ENCODE data around the gene PIEZO2. TPM values are rescaled to one million over a fixed set of nuclear protein-coding genes. Genes with fewer than 3 reads are reported as not detected.

Gene PIEZO2
- total RNA-seq, 1 experiment from 2014 or later: 10.7 TPM

DNA sequence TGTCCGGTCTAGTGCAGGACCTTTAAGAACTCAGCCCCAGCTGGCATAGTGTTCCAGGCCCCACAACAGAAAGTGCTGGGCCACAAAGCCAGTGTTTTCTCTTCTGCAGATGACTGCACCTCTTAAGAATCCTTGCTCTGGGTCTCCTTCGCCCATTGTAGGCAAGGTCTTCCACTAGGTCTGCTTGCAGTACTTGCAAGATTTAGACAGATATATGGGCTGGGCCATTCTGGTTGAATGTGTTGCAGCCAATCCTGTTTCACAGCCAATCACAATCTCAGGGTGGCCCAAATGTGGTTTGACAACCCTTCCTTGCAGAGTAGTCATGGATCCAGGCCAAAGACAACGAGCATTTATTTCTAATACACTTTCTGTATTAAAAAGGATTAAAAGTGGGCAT is 13.1 kb upstream of the PIEZO2 start:
- no peak for ATAC-seq
- TF ChIP-seq ZNF232 (CRISPR knock-in tag; IDR thresholded peaks at IDR 0.05): no peak
- no peak for TF ChIP-seq TEAD1 (CRISPR knock-in tag; IDR thresholded peaks at IDR 0.05)
- TF ChIP-seq, protein P1, sequence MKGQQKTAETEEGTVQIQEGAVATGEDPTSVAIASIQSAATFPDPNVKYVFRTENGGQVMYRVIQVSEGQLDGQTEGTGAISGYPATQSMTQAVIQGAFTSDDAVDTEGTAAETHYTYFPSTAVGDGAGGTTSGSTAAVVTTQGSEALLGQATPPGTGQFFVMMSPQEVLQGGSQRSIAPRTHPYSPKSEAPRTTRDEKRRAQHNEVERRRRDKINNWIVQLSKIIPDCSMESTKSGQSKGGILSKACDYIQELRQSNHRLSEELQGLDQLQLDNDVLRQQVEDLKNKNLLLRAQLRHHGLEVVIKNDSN (CRISPR knock-in tag; IDR thresholded peaks at IDR 0.05): no peak
- TF ChIP-seq, protein P2, sequence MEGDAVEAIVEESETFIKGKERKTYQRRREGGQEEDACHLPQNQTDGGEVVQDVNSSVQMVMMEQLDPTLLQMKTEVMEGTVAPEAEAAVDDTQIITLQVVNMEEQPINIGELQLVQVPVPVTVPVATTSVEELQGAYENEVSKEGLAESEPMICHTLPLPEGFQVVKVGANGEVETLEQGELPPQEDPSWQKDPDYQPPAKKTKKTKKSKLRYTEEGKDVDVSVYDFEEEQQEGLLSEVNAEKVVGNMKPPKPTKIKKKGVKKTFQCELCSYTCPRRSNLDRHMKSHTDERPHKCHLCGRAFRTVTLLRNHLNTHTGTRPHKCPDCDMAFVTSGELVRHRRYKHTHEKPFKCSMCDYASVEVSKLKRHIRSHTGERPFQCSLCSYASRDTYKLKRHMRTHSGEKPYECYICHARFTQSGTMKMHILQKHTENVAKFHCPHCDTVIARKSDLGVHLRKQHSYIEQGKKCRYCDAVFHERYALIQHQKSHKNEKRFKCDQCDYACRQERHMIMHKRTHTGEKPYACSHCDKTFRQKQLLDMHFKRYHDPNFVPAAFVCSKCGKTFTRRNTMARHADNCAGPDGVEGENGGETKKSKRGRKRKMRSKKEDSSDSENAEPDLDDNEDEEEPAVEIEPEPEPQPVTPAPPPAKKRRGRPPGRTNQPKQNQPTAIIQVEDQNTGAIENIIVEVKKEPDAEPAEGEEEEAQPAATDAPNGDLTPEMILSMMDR (IDR thresholded peaks at IDR 0.05): no peak

DNA sequence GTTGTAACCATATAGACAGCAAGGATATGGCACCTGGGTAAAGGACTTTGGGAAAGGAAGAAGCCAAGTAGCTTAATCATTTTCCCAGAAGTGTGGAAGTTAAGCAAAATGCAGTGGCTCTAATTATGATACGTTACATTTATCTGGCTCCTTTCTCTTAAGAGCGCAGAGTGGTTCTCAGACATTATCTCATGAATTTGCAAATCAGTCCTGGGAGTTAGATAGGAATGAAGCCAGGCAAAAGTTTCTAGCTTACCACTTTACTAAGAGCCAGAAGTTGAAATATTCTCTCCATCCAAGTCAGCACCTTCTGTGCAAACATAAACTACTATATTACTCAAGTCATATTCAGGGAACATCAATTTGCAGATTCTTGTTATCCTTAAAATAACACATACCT is 10.9 kb upstream of the PIEZO2 start:
- peaks cover 14% of the 10 kb centered on the region for H3K4me1 Mint-ChIP-seq
- H3K4me3 Mint-ChIP-seq: no peak overlapping the region
- no peak for ATAC-seq
- DNase-seq (ENCODE audit: low spot score): no peak
- no peak overlapping the region for H3K27ac Mint-ChIP-seq
- H3K9me3 Mint-ChIP-seq: no peaks in the 10 kb centered on the region
- no peaks in the 10 kb centered on the region for H3K36me3 Mint-ChIP-seq
- POLR2A ChIA-PET: no interaction called here
- TF ChIP-seq, protein P3, sequence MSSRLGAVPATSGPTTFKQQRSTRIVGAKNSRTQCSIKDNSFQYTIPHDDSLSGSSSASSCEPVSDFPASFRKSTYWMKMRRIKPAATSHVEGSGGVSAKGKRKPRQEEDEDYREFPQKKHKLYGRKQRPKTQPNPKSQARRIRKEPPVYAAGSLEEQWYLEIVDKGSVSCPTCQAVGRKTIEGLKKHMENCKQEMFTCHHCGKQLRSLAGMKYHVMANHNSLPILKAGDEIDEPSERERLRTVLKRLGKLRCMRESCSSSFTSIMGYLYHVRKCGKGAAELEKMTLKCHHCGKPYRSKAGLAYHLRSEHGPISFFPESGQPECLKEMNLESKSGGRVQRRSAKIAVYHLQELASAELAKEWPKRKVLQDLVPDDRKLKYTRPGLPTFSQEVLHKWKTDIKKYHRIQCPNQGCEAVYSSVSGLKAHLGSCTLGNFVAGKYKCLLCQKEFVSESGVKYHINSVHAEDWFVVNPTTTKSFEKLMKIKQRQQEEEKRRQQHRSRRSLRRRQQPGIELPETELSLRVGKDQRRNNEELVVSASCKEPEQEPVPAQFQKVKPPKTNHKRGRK (CRISPR knock-in tag; IDR thresholded peaks at IDR 0.05; ENCODE audit: borderline replicate concordance): no peak
- no peak for TF ChIP-seq SMAD4 (CRISPR knock-in tag; IDR thresholded peaks at IDR 0.05)
- TF ChIP-seq, protein P4, sequence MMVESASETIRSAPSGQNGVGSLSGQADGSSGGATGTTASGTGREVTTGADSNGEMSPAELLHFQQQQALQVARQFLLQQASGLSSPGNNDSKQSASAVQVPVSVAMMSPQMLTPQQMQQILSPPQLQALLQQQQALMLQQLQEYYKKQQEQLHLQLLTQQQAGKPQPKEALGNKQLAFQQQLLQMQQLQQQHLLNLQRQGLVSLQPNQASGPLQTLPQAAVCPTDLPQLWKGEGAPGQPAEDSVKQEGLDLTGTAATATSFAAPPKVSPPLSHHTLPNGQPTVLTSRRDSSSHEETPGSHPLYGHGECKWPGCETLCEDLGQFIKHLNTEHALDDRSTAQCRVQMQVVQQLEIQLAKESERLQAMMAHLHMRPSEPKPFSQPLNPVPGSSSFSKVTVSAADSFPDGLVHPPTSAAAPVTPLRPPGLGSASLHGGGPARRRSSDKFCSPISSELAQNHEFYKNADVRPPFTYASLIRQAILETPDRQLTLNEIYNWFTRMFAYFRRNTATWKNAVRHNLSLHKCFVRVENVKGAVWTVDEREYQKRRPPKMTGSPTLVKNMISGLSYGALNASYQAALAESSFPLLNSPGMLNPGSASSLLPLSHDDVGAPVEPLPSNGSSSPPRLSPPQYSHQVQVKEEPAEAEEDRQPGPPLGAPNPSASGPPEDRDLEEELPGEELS (CRISPR knock-in tag; IDR thresholded peaks at IDR 0.05): no peak
- TF ChIP-seq, protein P5, sequence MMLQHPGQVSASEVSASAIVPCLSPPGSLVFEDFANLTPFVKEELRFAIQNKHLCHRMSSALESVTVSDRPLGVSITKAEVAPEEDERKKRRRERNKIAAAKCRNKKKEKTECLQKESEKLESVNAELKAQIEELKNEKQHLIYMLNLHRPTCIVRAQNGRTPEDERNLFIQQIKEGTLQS (CRISPR knock-in tag; conservative IDR thresholded peaks at IDR 0.05): no peak
- no peak for TF ChIP-seq CREM (CRISPR knock-in tag; IDR thresholded peaks at IDR 0.05)
- TF ChIP-seq MXD4 (CRISPR knock-in tag; IDR thresholded peaks at IDR 0.05; ENCODE audit: borderline replicate concordance): no peak
- TF ChIP-seq, protein P1 (CRISPR knock-in tag; IDR thresholded peaks at IDR 0.05): no peak
- TF ChIP-seq, protein P6, sequence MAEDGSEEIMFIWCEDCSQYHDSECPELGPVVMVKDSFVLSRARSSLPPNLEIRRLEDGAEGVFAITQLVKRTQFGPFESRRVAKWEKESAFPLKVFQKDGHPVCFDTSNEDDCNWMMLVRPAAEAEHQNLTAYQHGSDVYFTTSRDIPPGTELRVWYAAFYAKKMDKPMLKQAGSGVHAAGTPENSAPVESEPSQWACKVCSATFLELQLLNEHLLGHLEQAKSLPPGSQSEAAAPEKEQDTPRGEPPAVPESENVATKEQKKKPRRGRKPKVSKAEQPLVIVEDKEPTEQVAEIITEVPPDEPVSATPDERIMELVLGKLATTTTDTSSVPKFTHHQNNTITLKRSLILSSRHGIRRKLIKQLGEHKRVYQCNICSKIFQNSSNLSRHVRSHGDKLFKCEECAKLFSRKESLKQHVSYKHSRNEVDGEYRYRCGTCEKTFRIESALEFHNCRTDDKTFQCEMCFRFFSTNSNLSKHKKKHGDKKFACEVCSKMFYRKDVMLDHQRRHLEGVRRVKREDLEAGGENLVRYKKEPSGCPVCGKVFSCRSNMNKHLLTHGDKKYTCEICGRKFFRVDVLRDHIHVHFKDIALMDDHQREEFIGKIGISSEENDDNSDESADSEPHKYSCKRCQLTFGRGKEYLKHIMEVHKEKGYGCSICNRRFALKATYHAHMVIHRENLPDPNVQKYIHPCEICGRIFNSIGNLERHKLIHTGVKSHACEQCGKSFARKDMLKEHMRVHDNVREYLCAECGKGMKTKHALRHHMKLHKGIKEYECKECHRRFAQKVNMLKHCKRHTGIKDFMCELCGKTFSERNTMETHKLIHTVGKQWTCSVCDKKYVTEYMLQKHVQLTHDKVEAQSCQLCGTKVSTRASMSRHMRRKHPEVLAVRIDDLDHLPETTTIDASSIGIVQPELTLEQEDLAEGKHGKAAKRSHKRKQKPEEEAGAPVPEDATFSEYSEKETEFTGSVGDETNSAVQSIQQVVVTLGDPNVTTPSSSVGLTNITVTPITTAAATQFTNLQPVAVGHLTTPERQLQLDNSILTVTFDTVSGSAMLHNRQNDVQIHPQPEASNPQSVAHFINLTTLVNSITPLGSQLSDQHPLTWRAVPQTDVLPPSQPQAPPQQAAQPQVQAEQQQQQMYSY (CRISPR knock-in tag; IDR thresholded peaks at IDR 0.05): no peak
- TF ChIP-seq, protein P7, sequence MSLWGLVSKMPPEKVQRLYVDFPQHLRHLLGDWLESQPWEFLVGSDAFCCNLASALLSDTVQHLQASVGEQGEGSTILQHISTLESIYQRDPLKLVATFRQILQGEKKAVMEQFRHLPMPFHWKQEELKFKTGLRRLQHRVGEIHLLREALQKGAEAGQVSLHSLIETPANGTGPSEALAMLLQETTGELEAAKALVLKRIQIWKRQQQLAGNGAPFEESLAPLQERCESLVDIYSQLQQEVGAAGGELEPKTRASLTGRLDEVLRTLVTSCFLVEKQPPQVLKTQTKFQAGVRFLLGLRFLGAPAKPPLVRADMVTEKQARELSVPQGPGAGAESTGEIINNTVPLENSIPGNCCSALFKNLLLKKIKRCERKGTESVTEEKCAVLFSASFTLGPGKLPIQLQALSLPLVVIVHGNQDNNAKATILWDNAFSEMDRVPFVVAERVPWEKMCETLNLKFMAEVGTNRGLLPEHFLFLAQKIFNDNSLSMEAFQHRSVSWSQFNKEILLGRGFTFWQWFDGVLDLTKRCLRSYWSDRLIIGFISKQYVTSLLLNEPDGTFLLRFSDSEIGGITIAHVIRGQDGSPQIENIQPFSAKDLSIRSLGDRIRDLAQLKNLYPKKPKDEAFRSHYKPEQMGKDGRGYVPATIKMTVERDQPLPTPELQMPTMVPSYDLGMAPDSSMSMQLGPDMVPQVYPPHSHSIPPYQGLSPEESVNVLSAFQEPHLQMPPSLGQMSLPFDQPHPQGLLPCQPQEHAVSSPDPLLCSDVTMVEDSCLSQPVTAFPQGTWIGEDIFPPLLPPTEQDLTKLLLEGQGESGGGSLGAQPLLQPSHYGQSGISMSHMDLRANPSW (CRISPR knock-in tag; conservative IDR thresholded peaks at IDR 0.05; ENCODE audit: low read depth): no peak
- no peak for TF ChIP-seq CBFB (CRISPR knock-in tag; IDR thresholded peaks at IDR 0.05; ENCODE audit: low read depth)
- no peak for TF ChIP-seq ZNF396 (CRISPR knock-in tag; IDR thresholded peaks at IDR 0.05; ENCODE audit: borderline replicate concordance)
- no peak for TF ChIP-seq TCF7 (CRISPR knock-in tag; IDR thresholded peaks at IDR 0.05; ENCODE audit: low read depth)
- no peak for TF ChIP-seq SP1 (CRISPR knock-in tag; conservative IDR thresholded peaks at IDR 0.05)
- TF ChIP-seq SOX15 (CRISPR knock-in tag; IDR thresholded peaks at IDR 0.05): no peak
- H3K27me3 Mint-ChIP-seq (ENCODE audit: low read depth): peaks cover 46% of the 10 kb centered on the region
- CTCF ChIA-PET: no interaction called here

More for the DNA sequence above, 13.1 kb upstream of the PIEZO2 start:
- ChIA-PET CTCF (interaction anchor here (0.5 to 1.7 kb wide), 7 partner anchors 9 to 1081 kb away, joined by 3 to 12 read pairs (median 6); no protein-coding TSS in a partner anchor), POLR2A (no interaction called here)
- no peaks in the 10 kb centered on the region for H3K9me3 Mint-ChIP-seq
- H3K4me1 Mint-ChIP-seq: peaks cover 14% of the 10 kb centered on the region
- H3K27ac Mint-ChIP-seq: no peak overlapping the region
- no peak overlapping the region for H3K4me3 Mint-ChIP-seq
- no peak for DNase-seq (ENCODE audit: low spot score)
- H3K36me3 Mint-ChIP-seq: no peaks in the 10 kb centered on the region
- H3K27me3 Mint-ChIP-seq (ENCODE audit: low read depth): peaks cover 64% of the 10 kb centered on the region
